GM19238 (cell line): ENCODE data around the gene PPT1.

ENCODE experiments used
- DNase-seq: peaks from one replicate; pipeline ENCODE4 v3.0.0; 2011; ENCODE audit warnings: low spot score; ENCODE audit not compliant: insufficient read length

PPT1 gene

GRCh38 chr1:40032240-40032891 lies 64.7 kb downstream of the PPT1 start:
- DNase-seq: no peak

DNA sequence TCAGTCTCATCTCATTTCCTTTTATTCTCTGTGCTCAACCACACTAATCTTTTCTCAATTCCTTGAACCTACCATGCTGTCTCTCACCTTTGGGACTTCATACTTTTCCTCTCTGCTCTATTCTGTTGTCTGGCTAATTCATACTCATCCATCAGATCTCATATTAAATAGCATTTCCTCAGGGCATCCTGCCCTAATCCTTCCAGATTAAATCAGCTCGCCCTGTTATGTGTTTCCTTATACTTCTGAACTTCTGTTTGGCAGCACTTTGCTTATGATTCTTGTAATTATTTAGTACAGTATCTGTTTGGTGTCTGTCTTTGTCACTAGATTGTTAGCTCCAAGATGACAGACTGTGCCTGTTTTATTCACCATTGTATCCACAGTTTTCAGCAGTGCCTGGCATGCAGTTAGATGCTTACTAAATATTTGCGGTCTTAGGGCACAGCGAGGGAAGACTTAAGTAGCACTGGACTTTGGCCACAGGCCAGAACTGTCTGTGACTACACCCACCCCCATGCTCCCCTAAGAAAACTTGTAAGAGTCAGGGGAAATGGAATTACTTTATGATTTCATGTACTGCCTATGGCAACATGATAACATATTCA lies 66.4 kb downstream of the PPT1 start:
- no peak for DNase-seq

- DNase-seq: no peak
Measured at GRCh38 chr1:40029608-40030007, 67.4 kb downstream of the PPT1 start.

DNA sequence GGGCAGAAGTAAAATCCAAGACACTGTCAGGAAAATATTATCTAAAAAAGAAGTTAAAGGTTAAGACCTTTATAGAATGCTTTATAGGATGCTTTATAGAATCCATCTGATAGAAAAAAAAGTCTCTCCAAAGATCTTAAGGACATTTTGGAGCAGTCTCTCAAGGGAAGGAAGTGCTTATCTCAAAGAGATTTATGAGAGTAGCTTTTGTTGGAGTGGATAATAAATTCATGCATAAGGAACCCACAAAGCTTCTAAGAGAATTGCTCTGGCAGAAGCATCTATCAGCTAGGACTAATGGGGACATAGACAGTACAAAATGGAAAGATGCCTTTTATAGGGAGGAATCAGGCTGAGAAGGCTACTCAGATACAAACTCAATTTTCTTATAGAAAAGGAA lies 69.4 kb downstream of the PPT1 start:
- DNase-seq: no peak

- no peak for DNase-seq
Measured at GRCh38 chr1:40024671-40025070, 72.4 kb downstream of the PPT1 start.

DNA sequence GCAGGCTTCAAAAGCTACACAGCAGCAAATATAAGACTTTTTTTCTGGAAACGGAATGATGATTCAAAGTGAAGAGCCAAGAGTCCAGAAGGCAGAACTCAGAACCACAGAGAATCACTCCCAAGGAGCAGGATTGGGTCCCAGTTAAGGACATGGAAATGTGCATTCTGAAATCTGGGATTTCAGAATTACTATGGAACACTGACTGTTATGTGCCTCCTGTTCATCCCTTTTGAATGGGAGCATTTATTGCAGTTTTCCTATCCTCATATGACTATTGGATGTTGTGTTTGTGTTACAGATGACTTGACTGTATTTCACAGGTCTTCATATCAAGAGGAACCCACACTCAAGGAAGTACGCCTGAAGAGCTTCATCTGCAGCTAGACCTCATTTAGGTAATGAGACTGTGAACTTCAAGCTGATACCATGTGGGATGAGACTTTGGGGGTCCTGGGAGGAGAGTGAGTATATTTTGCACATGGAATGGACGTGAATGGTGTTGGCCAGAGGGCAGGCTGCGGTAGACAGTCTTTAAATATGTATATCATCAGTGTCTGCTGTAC lies 73.6 kb downstream of the PPT1 start:
- DNase-seq: no peak
